ENCODE measurements around the gene EVX1.

Gene EVX1

DNA sequence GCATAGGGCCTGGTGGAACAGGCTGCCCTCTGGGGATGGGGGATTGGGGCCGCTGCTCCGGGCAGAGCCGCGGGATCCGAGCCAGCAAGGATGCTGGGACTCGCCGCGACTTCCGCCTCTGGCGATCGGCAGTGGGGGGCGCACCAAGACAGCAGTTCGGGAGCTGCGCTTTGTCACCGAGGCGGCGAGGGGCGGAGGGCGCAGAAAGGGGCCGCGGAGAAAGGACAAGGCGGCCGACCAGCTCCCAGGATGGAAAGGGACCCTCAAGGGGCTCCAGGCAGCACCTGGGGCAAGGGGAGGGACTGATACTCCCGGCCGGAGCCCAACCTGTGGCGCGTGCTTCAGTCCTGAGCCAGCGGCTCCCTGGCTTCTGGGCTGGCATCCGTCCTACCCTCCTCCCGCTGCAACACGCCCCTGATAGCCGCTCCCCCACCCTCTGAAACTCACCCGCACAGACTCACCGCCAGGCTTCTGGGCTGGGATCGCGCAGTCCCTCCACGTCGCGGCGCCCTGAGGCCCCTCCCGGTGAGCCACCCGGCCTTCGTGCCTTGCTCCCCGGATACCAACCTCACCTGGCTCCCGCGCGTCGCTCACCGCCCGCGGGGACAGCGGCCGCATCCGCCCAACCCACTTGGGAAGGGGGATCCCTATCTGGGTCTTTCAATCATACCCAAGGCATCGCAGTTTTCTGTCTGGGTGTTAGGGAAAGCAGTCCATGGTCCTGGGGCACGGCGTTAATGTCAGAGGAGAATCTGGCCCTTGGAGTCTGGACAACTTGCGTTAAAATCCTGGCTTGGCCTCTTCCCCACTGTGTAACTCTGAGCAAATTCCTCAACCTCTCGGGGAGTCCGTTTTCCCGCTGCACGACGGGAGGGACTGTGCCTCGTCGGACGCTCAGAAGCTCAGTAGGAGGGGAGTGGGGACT, 7.0 kb upstream of the EVX1 start:
- DNase-seq, result peak; percentile 27 to 68

DNA sequence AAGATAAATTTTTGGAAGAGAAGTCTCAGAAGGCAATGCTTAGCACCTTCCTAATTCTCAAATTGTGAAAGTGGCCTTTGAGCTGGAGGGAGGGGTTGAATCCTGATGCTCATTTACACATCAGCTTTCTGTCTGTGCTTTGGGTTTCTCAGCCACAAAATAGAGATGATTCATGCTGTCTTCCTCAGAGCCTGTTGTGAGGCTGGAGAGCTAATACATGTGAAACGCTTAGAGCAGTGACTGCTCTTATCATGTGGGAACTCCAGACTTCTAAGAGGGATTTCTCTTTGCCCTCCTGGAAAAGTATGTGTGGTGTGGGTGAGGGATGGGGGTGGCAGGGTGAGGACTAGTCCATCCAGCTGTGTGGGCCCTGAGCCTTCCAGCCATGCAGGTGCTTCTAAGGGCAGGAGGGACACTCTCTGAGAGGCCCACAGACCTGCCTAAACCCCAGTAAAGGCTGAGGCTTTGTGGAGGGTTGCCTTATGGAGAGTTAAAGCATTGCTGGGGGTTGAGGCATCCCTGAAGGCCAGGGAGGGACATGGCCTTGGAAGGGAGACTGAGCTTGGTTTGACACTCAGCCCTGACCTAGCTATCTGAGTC, 4.8 kb upstream of the EVX1 start:
- DNase-seq, result no peak

DNA sequence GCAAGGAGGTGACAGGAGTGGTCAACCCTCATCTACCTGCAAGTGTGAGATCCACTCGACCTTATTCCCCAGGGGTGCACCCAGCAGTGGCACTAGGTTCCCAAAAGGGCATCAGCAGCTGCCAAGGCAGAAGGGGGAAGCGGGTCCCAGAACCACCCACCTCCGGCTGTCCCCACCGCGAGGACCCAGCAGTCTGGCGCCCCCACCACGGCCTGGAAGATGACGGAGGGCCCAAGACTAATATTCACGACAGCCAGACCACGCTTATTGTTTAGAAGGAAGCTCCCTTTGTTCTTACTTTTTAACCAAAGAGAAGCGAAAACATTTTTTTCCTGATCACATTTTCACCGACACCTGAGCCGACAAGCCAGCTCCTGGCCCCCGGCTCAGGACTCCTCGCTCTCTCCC, 3.6 kb upstream of the EVX1 start:
- no peak for DNase-seq

DNA sequence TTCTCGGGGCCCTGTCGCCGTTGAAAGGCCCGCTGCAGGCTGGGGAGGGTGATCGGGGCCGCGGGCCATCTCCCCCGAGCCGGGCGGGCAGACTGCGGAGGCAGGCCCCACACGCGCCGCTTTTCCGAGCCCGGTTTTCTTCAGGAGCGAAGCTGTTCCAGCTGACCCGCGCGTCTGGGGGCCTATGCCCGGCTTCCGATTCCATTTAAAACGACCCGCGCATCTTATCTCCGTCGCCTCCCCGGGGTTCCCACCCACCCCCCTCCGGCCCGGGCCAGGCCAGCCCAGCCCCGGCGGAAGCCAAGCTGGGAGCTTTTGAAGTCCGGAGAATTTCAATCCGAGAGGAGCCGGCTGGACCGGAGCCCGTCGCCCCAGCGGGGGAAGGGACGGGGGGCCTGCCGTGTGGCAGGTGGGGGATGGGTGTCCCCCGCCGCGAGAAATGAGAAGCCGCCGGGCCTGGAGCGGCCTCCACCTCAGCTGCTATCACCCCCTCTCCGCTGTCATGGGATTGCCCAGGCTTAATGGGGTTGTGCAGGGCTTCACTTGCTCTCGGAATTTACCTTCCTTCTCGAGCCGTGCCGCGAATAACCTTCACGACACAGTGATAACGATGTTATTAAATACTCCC, 3.1 kb upstream of the EVX1 start:
- DNase-seq, result peak in 1 of 2 experiments; percentile 26

DNA sequence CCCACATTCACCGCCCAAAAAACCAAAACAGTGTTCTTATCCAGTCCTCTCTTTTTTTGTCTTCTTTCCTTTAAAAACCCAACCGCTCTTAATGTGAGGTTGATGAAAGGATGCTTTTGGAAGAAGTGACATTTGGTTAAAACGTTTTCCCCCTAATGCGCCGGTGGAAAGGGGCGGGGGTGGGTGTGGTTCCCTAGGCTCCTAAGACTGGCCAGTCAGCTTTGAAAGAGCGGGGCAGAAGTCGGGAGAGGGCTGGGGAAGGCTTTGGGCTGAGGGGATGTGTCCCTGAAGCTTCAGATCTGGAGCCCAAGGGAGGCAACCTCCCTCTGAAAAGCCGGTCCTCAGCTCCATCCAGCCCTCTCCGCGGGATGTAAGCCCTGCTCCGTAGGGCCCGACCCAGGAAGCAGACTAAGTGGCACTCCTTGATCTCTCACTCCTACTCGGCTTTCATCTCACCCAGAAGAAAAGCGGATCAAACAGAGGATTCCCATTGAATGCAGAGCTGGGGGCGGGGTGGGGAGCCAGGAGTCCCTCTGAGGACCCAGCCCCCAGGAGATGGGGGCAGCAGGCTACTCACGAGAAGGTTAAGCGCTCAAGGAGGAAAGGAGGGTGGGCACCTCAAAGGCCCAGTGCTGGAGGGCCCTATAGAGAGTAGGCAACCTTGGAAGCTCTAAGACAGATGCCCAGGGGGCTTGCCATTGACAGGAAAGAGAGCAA, 2.4 kb upstream of the EVX1 start:
- peak in 1 of 2 experiments; percentile 21 for DNase-seq

DNA sequence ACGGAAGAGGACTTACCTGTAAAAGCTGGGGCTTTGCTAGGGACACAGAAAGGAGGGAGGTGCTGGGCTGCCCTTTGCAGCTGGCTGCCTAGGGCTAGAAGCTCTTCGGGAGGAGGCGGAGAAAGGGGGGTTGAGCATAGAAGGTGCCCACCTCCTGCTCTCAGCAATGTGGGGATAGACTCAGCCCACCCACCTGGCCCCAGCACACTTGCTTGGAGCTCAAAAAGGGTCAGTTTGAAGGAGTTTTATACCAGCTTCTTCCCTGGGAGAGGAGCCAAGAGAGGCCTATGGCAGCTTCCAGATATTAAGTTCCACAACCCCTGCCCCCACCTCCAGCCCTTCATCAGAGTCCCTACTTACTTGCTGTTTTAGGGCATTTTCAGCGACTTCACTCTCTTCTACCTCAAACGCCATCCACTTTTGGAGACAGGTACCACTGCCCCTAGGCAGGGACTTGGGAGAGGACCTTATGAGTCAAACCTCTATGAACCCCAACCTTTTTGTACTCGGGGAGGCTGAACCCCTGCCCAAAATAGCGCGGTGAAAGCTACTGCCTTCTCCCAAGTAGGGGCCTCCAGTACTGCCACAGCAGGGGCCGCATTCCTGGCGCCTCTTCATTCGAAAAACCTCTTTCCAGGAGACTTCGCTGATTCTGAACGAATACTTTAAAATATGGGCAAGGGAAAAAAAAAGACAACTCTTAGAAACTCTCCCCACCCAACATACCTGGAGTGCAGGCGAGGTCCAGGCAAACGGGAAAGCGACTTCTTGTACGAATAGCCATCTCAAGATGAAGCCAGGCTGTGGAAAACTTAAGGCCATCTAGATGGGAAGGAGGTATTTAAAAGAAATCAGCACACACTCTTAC, 1.2 kb upstream of the EVX1 start:
- DNase-seq, result no peak

DNA sequence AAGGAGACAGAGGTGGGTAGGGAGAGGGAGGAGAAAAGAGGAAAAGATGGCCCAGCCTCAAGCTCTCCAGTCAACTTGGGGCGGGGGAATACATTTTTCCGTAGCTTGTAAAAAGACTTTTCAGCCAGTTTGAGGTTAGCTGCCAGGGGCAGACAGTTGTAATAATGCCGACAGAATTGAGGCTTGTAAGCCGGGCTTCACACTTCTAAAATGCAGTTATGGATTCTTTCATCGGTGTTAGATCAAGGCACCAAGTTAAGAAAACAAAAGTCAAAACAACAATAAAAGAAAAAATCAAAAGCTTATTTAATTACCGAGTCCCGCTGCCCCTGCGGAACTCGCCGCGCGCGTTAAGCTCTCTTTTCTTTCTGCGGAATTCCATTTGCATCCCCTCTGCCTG, 448 bp upstream of the EVX1 start:
- DNase-seq, result no peak

DNA sequence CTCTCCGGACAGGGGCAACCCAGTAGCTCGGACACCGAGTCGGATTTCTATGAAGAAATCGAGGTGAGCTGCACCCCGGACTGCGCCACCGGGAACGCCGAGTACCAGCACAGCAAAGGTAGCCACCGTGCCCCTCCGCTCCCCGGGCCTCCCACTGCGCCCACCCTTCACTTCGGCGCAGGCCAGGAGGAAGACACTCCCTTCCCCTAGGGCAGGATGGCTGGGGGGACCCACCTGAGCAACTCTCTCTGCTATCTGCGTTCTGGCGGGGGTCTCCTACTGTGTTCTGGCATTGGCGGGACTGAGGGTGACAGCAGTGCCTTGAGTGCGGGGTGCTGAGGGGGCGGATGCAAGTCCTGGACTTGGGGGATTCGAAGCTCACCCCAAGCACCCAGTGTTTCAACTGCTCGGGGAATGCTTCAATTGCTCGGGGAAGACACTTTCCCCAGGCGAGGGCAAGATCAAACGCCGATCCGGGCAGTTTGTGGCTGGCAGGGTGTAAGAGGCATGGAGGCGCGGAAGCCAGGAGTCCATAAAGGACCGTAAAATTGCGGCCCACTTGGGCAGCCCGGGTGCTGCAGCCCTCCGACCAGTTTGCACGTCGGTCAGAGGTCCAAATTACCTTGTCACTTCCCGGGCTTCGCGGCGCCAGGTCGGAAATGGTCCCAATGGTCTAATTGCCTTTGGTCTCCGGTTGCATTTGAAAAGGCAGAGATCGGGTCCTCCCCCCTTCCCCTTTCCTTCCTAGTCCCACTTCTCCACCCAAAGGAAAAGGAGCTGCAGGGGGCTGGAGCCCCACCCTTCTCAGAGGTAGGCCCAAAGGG, 950 bp downstream of the EVX1 start:
- DNase-seq, result no peak

DNA sequence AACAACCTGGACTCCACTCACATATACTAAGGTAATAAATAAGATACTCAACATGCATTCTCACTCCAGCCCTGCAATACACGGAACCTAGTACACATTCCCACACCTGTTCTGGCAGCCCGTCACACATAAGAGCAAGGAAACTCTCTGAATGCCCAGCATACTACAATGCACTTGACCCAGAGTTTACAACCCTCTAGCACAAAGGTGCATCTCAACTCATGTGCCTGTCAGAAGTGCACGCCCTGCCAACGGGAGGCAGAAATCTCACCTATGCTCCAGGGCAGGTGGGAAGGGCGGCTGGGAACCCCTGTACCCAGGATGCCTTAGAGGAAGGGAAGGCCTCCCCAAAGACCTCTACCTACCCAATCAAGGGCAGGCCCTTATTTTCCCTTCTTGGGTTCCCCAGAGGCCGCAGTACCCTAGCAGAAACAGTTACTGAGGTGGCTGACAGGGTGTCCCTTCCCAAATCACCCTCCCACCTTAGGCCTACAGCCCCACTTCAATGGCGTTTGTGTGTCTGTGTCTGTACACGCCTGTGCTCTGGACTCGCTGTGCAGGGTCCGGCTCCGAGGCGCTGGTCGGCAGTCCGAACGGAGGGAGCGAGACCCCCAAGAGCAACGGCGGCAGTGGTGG, 2.0 kb downstream of the EVX1 start:
- DNase-seq, result no peak

DNA sequence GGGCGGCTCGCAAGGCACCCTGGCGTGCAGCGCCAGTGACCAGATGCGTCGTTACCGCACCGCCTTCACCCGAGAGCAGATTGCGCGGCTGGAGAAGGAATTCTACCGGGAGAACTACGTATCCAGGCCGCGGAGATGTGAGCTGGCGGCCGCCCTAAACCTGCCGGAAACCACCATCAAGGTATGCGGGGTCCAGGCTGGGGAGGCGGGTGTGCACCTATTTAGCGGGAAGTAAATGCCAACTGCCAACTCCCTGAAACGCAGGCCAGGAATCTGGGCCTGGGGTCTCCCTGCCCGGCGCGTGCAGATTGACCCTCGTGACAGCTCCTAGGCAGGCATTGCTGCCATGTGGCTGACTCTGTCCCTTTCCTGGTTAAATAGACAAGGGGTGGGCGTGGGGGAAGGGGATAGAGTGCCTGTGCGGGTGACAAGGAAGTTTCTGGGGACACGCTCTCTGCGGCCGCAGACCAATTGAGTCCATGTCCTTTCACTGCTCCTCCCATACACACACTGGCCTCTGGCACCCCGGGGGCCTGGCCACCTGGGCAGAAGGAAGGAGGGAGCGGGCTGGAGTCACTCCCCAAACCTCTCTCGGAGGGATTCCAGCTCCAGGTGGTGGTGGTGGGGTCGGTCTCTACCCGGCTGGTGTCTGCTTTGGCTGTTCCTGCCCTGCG, 2.7 kb downstream of the EVX1 start:
- DNase-seq, result no peak

DNA sequence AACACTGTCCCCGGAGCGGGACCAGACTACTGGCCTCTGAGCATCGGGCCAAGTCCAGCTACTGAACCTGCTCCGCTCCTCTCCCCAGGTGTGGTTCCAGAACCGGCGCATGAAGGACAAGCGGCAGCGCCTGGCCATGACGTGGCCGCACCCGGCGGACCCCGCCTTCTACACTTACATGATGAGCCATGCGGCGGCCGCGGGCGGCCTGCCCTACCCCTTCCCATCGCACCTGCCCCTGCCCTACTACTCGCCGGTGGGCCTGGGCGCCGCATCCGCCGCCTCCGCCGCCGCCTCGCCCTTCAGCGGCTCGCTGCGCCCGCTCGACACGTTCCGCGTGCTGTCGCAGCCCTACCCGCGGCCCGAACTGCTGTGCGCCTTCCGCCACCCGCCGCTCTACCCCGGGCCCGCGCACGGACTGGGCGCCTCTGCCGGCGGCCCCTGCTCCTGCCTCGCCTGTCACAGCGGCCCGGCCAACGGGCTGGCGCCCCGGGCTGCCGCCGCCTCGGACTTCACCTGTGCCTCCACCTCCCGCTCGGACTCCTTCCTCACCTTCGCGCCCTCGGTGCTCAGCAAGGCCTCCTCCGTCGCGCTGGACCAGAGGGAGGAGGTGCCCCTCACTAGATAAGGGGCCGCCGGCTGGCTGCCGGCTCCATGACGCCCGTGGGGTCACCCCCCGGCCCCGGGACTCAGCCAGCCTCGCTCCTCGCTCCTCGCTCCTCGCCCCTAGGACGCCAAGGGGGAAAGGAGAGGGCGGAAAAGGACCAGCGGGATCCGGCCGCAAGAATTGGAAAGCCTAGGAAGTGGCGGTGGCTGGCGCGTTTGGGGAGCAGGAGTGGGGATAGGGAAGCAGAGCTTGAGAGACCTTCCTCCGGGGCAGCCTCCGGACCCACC, 3.4 kb downstream of the EVX1 start:
- peak in 1 of 2 experiments; percentile 18 for DNase-seq

DNA sequence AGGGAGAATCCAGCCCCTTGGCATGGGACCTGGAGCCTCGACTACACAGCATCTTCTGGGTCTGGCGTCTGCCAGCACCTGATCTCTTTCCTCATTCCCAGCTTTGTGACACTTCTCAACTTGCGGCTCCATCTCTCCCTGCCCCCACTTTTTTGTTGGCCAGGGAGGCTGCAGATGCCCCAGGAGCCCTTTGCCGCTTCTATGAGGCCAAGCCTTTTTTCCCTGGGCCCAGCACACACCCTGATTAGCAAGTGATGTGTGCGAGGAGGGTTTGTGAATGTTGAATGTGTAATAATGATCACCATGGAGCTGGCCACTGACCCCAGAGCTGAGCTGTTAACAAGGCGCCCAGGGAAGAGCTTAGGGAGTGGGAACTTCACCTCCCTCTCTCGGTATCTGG, 4.4 kb downstream of the EVX1 start:
- no peak for DNase-seq

DNA sequence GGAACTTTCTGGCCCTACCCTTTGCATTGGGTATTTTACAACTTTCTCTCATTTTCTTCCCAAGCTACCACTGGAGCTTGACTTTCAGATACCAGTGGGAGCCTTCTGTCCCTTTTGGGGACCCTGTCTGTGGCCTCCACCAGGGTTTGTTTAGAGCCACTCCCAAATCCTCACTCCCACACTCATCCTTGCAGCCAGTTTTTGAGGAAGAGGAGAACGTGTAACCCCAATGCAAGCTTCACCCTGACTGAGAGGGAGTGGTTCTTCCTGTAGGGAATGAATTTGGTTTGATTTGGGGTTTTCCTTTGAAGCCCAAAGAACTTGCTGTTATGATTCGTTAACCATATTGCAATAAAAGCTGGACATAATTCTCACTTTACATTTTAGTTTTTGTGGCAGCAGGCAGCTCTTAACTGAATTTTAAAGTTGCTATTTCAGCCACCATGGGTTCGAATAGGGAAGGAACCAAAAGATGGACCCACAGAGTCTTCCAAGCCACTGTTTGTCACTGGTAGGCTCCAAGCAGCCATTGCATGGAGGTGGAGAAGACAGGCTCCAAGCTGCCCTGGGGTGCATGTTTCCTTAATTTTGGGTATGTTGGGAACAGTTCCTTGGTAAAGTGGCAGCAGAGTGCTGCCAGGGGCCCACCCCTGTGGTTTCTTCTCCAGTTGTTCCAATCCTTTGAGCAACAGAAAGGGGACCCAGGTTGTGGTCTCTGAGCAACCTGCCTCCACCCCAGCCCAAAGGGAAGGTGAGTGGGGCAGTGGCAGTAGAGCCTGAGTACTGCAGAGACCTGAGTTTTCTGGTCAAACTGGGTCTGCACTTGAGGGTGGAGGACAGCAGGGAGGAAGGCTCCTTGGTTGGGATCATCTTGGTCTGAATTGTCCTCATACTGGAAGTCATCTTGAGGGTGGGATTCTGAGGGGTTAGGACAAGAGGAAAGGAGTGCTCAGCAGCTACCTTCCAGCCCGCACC, 5.1 kb downstream of the EVX1 start:
- DNase-seq, result no peak

DNA sequence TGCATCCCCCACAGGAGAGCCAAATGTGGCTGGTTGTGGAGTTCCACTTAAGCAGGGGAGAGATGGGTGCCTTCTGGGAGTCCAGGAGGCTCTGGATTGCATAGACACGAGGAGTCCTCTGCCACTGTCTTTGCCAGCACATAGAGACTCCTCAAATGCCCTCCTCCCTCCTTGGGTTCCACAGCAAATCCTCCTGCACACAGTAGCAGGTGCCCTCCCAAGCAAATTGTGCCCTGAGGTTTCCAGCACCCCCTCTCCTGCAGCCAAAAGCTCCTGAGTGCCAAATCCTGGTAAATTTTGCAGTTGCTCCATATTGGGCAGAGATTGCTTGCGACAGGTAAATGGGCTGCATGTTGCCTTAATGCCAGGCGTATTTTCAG, 5.8 kb downstream of the EVX1 start:
- DNase-seq, result no peak

DNA sequence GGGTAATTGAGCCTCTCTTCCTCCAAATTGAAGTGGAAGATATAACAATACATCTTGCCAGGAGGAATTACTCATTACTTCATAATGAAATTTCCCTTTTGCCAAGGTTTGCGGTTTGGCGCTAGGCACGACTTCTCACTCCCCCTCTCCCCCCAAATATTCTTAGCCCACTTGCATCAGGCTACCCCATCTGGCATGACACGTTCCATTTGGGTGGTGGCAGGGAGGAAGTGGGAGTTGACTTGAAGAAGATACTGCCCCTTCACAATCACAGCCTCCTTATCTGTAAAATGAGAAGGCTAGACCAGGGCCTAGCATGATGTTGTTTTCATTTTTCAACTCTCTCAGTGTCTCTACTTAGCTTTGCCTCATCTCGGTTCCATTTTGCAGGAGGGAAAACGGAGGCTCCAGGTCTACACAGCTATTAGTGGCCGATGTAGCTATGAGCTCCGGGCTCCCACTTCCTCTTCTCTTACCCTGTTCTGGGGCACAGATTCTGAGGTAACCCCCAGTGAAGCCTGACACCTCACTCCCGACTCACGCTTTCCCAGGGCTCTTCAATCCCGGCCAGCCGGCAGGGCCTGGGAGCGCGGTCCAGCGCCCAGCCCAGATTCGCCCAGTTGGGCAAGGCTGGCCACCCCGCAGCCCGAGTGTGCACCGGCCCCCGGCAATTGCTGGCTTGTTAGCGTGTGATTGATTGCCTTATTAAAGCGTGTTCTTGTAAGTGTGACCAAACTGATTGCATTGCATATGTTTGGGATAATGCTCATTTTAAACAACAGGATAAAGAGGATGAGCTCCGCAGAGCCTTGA, 6.5 kb downstream of the EVX1 start:
- no peak for DNase-seq

DNA sequence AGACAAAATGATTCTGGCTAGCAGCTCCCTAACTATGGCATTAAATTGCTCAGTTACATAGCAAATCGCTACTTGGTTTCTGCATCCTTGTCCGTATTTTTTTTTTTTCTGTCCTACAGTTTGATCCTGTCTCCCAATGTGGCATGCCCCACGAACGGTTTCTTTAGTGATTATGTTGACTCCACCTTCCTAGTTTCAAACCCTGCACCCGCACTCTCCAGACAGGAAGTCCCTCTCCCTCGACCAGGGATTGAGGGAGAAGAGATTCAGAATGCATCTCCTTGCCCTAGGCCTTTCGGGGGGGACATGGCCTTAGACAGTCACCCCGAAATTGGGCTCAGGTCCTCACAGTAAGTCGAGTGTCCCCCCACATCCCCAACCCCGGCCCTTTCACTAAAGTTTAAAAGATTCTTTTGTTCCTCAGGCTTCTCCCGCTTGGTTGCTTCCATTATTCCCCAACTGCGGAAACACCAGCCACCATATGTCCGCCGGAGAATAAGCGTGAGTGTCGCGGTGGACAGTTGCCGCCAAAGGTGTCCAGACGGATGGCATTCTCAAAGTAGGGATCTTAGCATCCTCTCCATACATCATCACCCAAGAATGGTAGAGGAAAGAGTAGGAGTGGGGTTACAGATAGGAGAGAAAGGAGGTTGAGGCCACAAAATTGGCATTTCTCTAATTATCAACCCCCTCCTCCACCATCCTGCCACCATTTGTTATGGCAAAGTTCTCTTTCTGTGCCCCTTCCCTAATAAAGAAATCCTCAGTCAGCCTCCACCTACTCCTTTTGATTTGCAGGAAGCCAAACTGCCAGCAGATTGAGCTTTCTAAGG, 7.3 kb downstream of the EVX1 start:
- no peak for DNase-seq
